GM12892 (cell line): ENCODE data around the gene CDH4.

Experiments used
- DNase-seq: peaks from one replicate; pipeline ENCODE4 v3.0.0; 2011; ENCODE audit not compliant: insufficient read length
- FAIRE-seq: peaks from 2 replicates; lab custom pipeline; 2011; peaks lifted over from hg19 to GRCh38; lab: Jason Lieb, UNC
- POLR2A ChIP-seq: IDR thresholded peaks from 2 replicates; pipeline ENCODE4 v1.6.1; 2011; ENCODE audit warnings: low read depth, low read length, control low read depth
- POLR2AphosphoS5 ChIP-seq: IDR thresholded peaks from 2 replicates; pipeline ENCODE4 v1.6.1; 2011; ENCODE audit warnings: low read depth, low read length, control low read depth
- TAF1 ChIP-seq: IDR thresholded peaks from 2 replicates; pipeline ENCODE4 v1.6.1; 2011; ENCODE audit warnings: low read depth, mild to moderate bottlenecking, control low read depth, low read length, borderline replicate concordance

CDH4 gene

DNA sequence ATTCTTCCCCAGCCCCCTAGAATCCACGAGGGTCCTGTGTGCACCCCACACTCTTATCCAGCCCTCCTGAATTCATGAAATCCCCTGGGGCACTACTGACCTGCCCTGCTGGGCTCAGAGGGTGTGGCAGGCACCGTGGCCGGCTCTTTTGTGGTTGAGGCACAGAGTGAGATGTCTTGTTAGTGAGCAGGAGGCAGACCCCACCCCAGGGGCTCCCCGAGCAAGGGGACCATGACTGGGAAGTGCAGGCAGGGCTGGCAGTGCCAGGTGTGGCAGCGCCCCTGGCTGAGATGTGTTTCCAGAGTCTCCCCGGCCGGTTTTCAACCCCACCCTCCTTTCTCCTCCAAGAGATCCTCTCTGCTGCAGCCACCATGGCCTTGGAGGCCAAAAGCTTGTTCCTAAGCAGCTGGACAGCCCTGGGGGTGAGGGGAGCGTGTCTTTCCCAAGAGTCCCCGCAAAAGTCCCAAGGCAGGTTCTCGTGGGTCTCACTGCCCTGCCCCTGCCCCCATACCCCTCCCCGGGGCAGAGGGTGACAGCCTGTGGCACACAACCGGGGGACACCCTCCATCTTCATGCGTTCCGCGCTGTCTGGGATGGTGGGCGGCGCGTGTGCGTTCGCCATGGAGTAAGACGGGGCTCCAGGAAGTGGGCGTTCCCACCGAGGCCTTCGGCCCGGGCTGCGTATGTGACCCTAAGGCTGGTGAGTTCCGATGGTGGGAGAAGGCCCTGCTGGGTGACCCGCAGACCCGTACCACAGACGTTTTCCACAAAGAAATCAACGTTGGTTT lies 604.8 kb downstream of the CDH4 start:
- no peak for DNase-seq
- FAIRE-seq, result no peak
- TF ChIP-seq POLR2AphosphoS5 (no peak), POLR2A (no peak), TAF1 (no peak)

DNA sequence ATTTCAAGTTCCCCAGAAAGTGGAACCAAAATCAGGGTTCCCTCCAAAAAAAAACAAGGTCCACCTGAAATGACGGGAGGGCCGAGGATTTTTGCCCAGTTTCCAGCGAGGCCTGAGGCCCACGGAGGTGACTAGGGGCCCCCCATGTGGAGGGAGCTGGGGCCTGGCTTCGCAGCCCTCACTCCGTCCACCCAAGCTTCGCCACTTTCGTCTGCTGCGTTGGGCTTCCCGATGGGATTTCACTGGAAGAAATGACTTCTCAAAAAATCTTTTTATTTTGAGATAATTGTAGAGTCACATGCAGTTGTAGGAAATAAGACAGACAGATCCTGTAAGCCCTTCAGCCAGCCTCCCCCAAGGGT lies 605.3 kb downstream of the CDH4 start:
- no peak for TF ChIP-seq POLR2AphosphoS5
- no peak for TF ChIP-seq POLR2A
- no peak for TF ChIP-seq TAF1
- DNase-seq (no peak), FAIRE-seq (no peak)

DNA sequence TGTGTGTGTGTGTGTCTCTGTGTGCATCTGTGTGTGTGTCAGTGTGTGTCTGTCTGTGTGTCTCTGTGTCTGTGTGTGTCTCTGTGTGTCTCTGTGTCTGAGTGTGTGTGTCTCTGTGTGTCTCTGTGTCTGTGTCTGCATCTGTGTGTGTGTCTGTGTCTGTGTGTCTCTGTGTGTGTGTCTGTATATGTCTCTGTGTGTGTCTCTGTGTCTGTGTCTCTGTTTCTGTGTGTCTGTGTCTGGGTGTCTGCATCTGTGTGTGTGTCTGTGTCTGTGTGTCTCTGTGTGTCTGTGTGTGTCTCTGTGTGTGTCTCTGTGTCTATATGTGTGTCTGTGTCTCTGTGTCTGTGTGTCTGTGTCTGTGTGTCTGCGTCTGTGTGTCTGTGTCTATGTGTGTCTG lies 605.8 kb downstream of the CDH4 start:
- DNase-seq, result no peak
- no peak for TF ChIP-seq POLR2AphosphoS5
- no peak for TF ChIP-seq TAF1
- no peak for TF ChIP-seq POLR2A
- no peak for FAIRE-seq

GRCh38 chr20:61859767-61860166 lies 607.7 kb downstream of the CDH4 start:
- DNase-seq (no peak), FAIRE-seq (no peak)
- no peak for TF ChIP-seq POLR2AphosphoS5
- no peak for TF ChIP-seq TAF1
- TF ChIP-seq POLR2A, result no peak

DNA sequence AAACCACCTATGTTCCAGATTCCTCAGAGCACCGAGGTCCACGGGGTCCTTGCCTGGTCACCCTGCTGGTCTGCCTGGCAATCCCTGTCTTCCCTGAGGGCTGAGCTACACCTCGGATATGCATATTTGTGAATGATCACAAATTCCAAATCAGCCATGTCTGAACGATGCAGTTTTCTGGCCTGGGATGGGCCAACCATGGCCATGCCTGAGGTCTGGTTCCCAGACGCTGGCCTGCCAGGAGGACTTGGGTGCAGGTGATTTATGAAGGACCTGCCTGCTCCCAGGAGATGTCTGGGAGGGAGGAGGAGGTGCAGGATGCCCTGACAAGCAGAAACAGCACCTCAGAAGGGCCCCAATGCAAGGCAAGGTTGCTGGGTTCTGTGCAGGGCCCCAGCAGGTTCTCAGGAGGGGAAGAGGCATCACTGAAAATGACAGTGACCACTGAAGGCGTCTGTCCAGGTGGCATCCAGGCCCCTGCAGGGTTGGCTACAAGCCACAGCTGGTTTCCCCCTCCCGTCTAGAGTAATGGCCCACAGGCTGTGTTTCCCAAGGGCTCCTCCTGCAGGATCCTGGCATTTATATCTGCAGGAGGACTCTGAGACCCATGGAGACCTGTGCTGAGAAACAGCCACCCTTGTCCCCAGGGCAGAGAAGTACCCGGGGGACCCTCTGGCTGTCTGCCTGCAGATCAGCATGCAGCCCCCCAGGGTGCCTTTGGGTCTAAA lies 608.4 kb downstream of the CDH4 start:
- TF ChIP-seq POLR2A (no peak), POLR2AphosphoS5 (no peak), TAF1 (no peak)
- DNase-seq, result no peak
- no peak for FAIRE-seq

DNA sequence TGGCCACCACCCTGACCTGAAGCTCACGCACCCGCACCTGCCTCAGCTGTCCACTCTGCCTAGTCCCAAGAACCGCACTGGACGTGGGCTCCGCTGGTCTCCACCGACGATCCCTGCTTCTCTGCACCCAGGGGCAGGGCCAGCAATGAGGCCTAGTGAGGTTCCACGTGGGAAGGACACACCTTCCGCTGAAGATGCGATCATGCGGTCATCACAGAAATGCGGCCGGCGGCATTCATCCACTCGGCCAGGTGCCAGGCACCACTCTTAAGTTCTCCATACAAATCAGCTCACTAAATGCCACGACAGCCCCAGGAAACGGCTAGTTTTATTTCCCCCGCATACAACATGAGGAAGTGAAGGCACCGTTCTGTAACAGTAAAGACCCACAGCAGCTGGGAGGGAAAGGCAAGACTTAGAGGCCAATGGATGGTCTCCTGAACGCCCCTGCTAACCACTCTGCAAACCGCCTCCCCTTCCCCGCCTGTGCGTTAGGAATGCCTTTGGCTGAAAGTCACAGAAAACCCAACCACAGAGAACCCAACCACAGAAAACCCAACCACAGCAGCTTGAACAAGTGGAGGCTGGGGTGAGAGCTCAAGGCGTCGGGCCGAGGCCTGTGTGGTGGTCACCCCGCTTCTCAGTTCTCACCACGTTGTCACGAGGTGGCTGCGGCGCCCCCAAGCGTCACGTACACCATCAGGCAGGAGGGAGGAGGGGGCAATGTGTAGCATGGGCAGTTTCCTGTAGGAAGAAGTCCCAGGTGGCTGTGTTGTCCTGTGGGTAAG lies 609.2 kb downstream of the CDH4 start:
- no peak for DNase-seq
- TF ChIP-seq TAF1 (no peak), POLR2A (no peak), POLR2AphosphoS5 (no peak)
- no peak for FAIRE-seq

DNA sequence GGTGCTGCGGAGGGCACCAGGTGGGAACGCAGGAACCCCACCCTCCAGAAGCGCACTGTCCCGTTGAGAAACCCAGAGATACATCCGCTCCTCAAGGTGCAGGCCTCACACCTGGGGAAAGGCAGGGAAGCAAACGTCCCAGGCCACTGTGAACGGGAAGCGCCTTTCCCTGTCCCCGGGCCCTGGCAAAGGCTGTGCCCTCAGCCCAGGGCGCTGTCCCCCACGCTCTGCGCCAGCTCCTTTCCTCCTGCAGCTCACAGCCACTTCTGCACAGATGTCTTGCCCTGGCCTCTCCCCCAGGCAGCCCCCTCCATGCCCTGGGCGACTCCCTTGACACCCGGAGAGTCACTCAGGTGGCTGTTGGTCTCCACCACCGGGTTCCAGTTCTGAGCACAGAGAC lies 609.8 kb downstream of the CDH4 start:
- DNase-seq (no peak), FAIRE-seq (no peak)
- TF ChIP-seq POLR2A (no peak), TAF1 (no peak), POLR2AphosphoS5 (no peak)

DNA sequence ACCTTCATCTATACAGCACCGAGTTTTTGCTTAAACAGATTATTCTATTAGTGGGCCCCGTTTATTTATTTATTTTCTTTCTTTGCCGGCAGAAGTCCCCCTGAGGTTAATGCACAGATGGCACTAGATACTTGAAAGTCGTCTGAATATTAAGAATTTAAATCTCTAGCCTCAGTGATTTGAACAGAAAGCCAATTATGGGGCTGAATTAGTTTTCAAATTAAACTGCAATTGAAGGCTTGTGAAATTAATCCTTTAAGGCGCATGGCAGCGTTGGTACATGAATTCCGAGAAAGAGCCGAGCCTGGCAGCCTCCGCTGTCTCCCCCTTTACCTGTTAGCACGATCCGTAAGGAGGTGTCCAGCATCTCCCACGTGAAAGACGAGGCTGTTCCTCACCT lies 610.8 kb downstream of the CDH4 start:
- DNase-seq, result no peak
- FAIRE-seq, result no peak
- TF ChIP-seq TAF1 (no peak), POLR2A (no peak), POLR2AphosphoS5 (no peak)

DNA sequence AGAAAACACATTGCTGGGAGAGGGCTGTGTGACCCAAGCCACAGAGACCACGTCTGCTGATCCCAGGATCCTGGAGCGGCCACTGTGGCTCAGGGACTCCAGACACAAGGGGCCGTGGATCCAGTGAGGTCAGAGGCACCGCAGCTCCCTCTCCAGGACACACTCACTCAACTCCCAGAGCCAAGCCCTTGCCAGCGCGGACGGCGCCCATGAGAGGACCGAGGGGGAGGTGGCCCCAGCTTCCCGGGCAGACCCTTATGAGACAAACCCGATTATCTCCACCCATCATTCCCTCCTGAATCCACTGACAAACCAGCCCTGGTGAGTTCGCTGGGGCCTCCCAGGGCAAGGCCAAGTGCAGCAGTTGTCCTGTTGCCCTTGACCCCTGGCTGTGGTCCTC lies 612.4 kb downstream of the CDH4 start:
- no peak for FAIRE-seq

GRCh38 chr20:61865353-61865752 lies 613.3 kb downstream of the CDH4 start:
- FAIRE-seq, result no peak
- no peak for DNase-seq
- TF ChIP-seq POLR2A (no peak), TAF1 (no peak), POLR2AphosphoS5 (no peak)

More for the DNA sequence above, 612.4 kb downstream of the CDH4 start:
- DNase-seq, result no peak
- no peak for TF ChIP-seq TAF1

- no peak for FAIRE-seq
- TF ChIP-seq POLR2AphosphoS5 (no peak), POLR2A (no peak), TAF1 (no peak)
- no peak for DNase-seq
Observed at GRCh38 chr20:61866165-61866564, 614.1 kb downstream of the CDH4 start.
